ENCODE data around the gene MPO.

The MPO gene

GRCh38 chr17:58278661-58279015 lies 2.1 kb downstream of the MPO start:
- DNase-seq, result no peak

- no peak for DNase-seq
Measured at GRCh38 chr17:58277802-58278595, 2.7 kb downstream of the MPO start.

- DNase-seq, result no peak
Measured at GRCh38 chr17:58277107-58277801, 3.5 kb downstream of the MPO start.

GRCh38 chr17:58276423-58276822 lies 4.3 kb downstream of the MPO start:
- DNase-seq, result no peak

GRCh38 chr17:58275417-58275816 lies 5.3 kb downstream of the MPO start:
- DNase-seq, result no peak

GRCh38 chr17:58273453-58274104 lies 7.2 kb downstream of the MPO start:
- no peak for DNase-seq

- no peak for DNase-seq
Measured at GRCh38 chr17:58272367-58273280, 8.1 kb downstream of the MPO start.

GRCh38 chr17:58271216-58271931 lies 9.4 kb downstream of the MPO start:
- DNase-seq, result no peak

GRCh38 chr17:58270476-58271215 lies 10.1 kb downstream of the MPO start:
- no peak for DNase-seq

- DNase-seq, result no peak
Measured at GRCh38 chr17:58269557-58270291, 11.0 kb downstream of the MPO start.

- DNase-seq, result no peak
Measured at GRCh38 chr17:58268774-58269556, 11.8 kb downstream of the MPO start.

GRCh38 chr17:58268326-58268725 lies 12.4 kb downstream of the MPO start:
- DNase-seq, result no peak

GRCh38 chr17:58267347-58268324 lies 13.1 kb downstream of the MPO start:
- DNase-seq, result no peak

GRCh38 chr17:58265902-58266875 lies 14.5 kb downstream of the MPO start:
- DNase-seq, result no peak

- no peak for DNase-seq
Measured at GRCh38 chr17:58265271-58265670, 15.5 kb downstream of the MPO start.

GRCh38 chr17:58264407-58265103 lies 16.2 kb downstream of the MPO start:
- DNase-seq, result no peak

GRCh38 chr17:58263773-58264172 lies 17.0 kb downstream of the MPO start:
- DNase-seq, result no peak

All from stimulated activated CD8-positive, alpha-beta memory T cell treated with anti-CD3 and anti-CD28 coated beads, Interleukin-4, amount 100 ng/mL, for 48 hours (primary cell).